Measurements from ENCODE around the gene DRG2.

The DRG2 gene

DNA sequence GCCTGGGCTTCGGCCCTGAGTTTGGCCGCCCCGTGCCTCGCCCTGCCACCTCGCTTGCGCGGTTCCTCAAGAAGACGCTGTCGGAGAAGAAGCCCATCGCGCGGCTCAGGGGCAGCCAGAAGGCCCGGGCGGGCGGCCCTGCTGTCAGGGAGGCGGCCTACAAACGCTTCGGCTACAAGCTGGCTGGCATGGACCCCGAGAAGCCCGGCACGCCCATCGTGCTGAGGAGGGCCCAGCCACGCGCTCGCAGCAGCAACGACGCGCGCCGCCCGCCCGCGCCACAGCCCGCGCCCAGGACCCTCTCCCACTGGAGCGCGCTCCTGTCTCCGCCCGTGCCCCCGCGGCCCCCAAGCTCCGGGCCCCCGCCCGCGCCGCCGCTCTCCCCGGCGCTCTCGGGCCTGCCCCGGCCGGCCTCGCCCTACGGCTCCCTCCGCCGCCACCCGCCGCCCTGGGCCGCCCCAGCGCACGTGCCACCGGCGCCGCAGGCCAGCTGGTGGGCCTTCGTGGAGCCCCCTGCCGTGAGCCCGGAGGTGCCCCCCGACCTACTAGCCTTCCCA, 32.8 kb downstream of the DRG2 start:
- Histone ChIP-seq H3K4me2 (ENCODE audit: low read length) (no peak overlapping the region), H3K27ac (ENCODE audit: low read depth, low read length, poor library complexity, severe bottlenecking) (no peak overlapping the region), H4K20me1 (ENCODE audit: insufficient read depth, low read length) (no peaks in the 10 kb centered on the region), H3K79me2 (ENCODE audit: insufficient read depth, low read length) (no peaks in the 10 kb centered on the region), H3K4me3 (ENCODE audit: low read depth, low read length, poor library complexity, severe bottlenecking) (no peak overlapping the region), H2AFZ (ENCODE audit: low read length) (no peak overlapping the region), H3K9ac (ENCODE audit: low read length) (no peak overlapping the region), H3F3A (ENCODE audit: insufficient read depth, low read length) (no peaks in the 10 kb centered on the region), H3K4me1 (ENCODE audit: insufficient read depth, low read length, severe bottlenecking) (no peaks in the 10 kb centered on the region), H3K27me3 (ENCODE audit: insufficient read depth, low read length) (no peaks in the 10 kb centered on the region; the same call in 1 of the 2 replicates), H3K9me2 (ENCODE audit: low read depth, low read length) (no peaks in the 10 kb centered on the region), H3K9me3 (ENCODE audit: low read length) (no peaks in the 10 kb centered on the region), H3K36me3 (ENCODE audit: insufficient read depth, low read length) (no peaks in the 10 kb centered on the region)
- no peak for TF ChIP-seq EZH2 (IDR thresholded peaks at IDR 0.05; ENCODE audit: borderline replicate concordance, low read length)
- TF ChIP-seq, protein P1, sequence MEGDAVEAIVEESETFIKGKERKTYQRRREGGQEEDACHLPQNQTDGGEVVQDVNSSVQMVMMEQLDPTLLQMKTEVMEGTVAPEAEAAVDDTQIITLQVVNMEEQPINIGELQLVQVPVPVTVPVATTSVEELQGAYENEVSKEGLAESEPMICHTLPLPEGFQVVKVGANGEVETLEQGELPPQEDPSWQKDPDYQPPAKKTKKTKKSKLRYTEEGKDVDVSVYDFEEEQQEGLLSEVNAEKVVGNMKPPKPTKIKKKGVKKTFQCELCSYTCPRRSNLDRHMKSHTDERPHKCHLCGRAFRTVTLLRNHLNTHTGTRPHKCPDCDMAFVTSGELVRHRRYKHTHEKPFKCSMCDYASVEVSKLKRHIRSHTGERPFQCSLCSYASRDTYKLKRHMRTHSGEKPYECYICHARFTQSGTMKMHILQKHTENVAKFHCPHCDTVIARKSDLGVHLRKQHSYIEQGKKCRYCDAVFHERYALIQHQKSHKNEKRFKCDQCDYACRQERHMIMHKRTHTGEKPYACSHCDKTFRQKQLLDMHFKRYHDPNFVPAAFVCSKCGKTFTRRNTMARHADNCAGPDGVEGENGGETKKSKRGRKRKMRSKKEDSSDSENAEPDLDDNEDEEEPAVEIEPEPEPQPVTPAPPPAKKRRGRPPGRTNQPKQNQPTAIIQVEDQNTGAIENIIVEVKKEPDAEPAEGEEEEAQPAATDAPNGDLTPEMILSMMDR (IDR thresholded peaks at IDR 0.05; ENCODE audit: low read length), result no peak

- H3K27ac ChIP-seq (ENCODE audit: low read depth, low read length, poor library complexity, severe bottlenecking), result no peak overlapping the region
- H3K4me2 ChIP-seq (ENCODE audit: low read length), result no peak overlapping the region
- H3K27me3 ChIP-seq (ENCODE audit: insufficient read depth, low read length), result no peaks in the 10 kb centered on the region; the same call in 1 of the 2 replicates
- no peaks in the 10 kb centered on the region for H4K20me1 ChIP-seq (ENCODE audit: insufficient read depth, low read length)
- H3K9me2 ChIP-seq (ENCODE audit: low read depth, low read length), result no peaks in the 10 kb centered on the region
- H3K9me3 ChIP-seq (ENCODE audit: low read length), result no peaks in the 10 kb centered on the region
- H3F3A ChIP-seq (ENCODE audit: insufficient read depth, low read length), result no peaks in the 10 kb centered on the region
- no peaks in the 10 kb centered on the region for H3K36me3 ChIP-seq (ENCODE audit: insufficient read depth, low read length)
- H3K9ac ChIP-seq (ENCODE audit: low read length), result no peak overlapping the region
- TF ChIP-seq, protein P1 (IDR thresholded peaks at IDR 0.05; ENCODE audit: low read length), result no peak
- TF ChIP-seq EZH2 (IDR thresholded peaks at IDR 0.05; ENCODE audit: borderline replicate concordance, low read length), result no peak
- no peaks in the 10 kb centered on the region for H3K4me1 ChIP-seq (ENCODE audit: insufficient read depth, low read length, severe bottlenecking)
- no peak overlapping the region for H3K4me3 ChIP-seq (ENCODE audit: low read depth, low read length, poor library complexity, severe bottlenecking)
- H2AFZ ChIP-seq (ENCODE audit: low read length), result no peak overlapping the region
- no peaks in the 10 kb centered on the region for H3K79me2 ChIP-seq (ENCODE audit: insufficient read depth, low read length)
Measured at GRCh38 chr17:18121144-18121910, 33.6 kb downstream of the DRG2 start.

GRCh38 chr17:18122990-18123753, 35.4 kb downstream of the DRG2 start:
- Histone ChIP-seq H3K4me1 (ENCODE audit: insufficient read depth, low read length, severe bottlenecking) (no peaks in the 10 kb centered on the region), H3F3A (ENCODE audit: insufficient read depth, low read length) (no peaks in the 10 kb centered on the region), H3K36me3 (ENCODE audit: insufficient read depth, low read length) (no peaks in the 10 kb centered on the region), H3K79me2 (ENCODE audit: insufficient read depth, low read length) (no peaks in the 10 kb centered on the region), H3K4me2 (ENCODE audit: low read length) (no peak overlapping the region), H3K9me3 (ENCODE audit: low read length) (no peaks in the 10 kb centered on the region), H3K27me3 (ENCODE audit: insufficient read depth, low read length) (no peaks in the 10 kb centered on the region; the same call in 1 of the 2 replicates), H3K27ac (ENCODE audit: low read depth, low read length, poor library complexity, severe bottlenecking) (no peak overlapping the region), H4K20me1 (ENCODE audit: insufficient read depth, low read length) (no peaks in the 10 kb centered on the region), H3K9me2 (ENCODE audit: low read depth, low read length) (no peaks in the 10 kb centered on the region), H3K4me3 (ENCODE audit: low read depth, low read length, poor library complexity, severe bottlenecking) (no peak overlapping the region), H3K9ac (ENCODE audit: low read length) (no peak overlapping the region), H2AFZ (ENCODE audit: low read length) (no peak overlapping the region)
- TF ChIP-seq EZH2 (IDR thresholded peaks at IDR 0.05; ENCODE audit: borderline replicate concordance, low read length), result no peak
- TF ChIP-seq, protein P1 (IDR thresholded peaks at IDR 0.05; ENCODE audit: low read length), result no peak
